ENCODE data around the gene C22orf23. TPM values are rescaled to one million over a fixed set of nuclear protein-coding genes. Genes with fewer than 3 reads are reported as not detected.
"Not testable (repeated sequence)": the region's sequence is repeated elsewhere in the genome, so short reads cannot be mapped to it uniquely, and the experiment has no call there.

Gene C22orf23
- total and polyA plus RNA-seq, 2 experiments from 2014 or later, result 0.80 to 2.5 TPM

- no peaks in the 10 kb centered on the region for H3K4me1 ChIP-seq (ENCODE audit: low read depth)
- no peaks in the 10 kb centered on the region for H3K9me3 ChIP-seq (ENCODE audit: low read depth)
- no peak overlapping the region for H3K4me3 ChIP-seq
- H3K27me3 ChIP-seq, result peaks cover 33% of the 10 kb centered on the region
- H3K27ac ChIP-seq, result no peak overlapping the region
- no peaks in the 10 kb centered on the region for H3K36me3 ChIP-seq
- DNase-seq (ENCODE audit: low read depth in 1 of 2, low spot score in 1 of 2), result no peak
- TF ChIP-seq CTCF (IDR thresholded peaks at IDR 0.05; ENCODE audit: low read depth, low read length), result no peak
Measured at GRCh38 chr22:37981282-37982011, 28.0 kb upstream of the C22orf23 start.

- no peaks in the 10 kb centered on the region for H3K4me1 ChIP-seq (ENCODE audit: low read depth)
- DNase-seq (ENCODE audit: low read depth in 1 of 2, low spot score in 1 of 2), result no peak
- H3K36me3 ChIP-seq, result no peaks in the 10 kb centered on the region
Measured at GRCh38 chr22:37979782-37980181, 26.4 kb upstream of the C22orf23 start.

GRCh38 chr22:37976547-37976946 lies 23.1 kb upstream of the C22orf23 start:
- H3K27me3 ChIP-seq, result no peaks in the 10 kb centered on the region
- H3K4me3 ChIP-seq, result no peak overlapping the region
- no peak for DNase-seq (ENCODE audit: low read depth in 1 of 2, low spot score in 1 of 2)
- H3K4me1 ChIP-seq (ENCODE audit: low read depth), result peaks cover 10% of the 10 kb centered on the region
- no peaks in the 10 kb centered on the region for H3K9me3 ChIP-seq (ENCODE audit: low read depth)
- H3K36me3 ChIP-seq, result no peaks in the 10 kb centered on the region
- no peak for TF ChIP-seq CTCF (IDR thresholded peaks at IDR 0.05; ENCODE audit: low read depth, low read length)
- no peak overlapping the region for H3K27ac ChIP-seq

More at GRCh38 chr22:37979782-37980181, 26.4 kb upstream of the C22orf23 start:
- peaks cover 30% of the 10 kb centered on the region for H3K27me3 ChIP-seq
- no peak overlapping the region for H3K27ac ChIP-seq
- no peaks in the 10 kb centered on the region for H3K9me3 ChIP-seq (ENCODE audit: low read depth)
- TF ChIP-seq CTCF (IDR thresholded peaks at IDR 0.05; ENCODE audit: low read depth, low read length), result no peak
- H3K4me3 ChIP-seq, result no peak overlapping the region

- H3K4me3 ChIP-seq; DNase-seq (ENCODE audit: low read depth in 1 of 2, low spot score in 1 of 2); H3K9me3 ChIP-seq (ENCODE audit: low read depth); H3K27me3 ChIP-seq; H3K27ac ChIP-seq; H3K36me3 ChIP-seq: not testable (repeated sequence)
- peaks cover 10% of the 10 kb centered on the region for H3K4me1 ChIP-seq (ENCODE audit: low read depth)
Measured at GRCh38 chr22:37976022-37976421, 22.6 kb upstream of the C22orf23 start.

- no peak overlapping the region for H3K4me3 ChIP-seq
- no peaks in the 10 kb centered on the region for H3K9me3 ChIP-seq (ENCODE audit: low read depth)
- DNase-seq (ENCODE audit: low read depth in 1 of 2, low spot score in 1 of 2), result no peak
- H3K27ac ChIP-seq, result no peak overlapping the region
- no peak for TF ChIP-seq CTCF (IDR thresholded peaks at IDR 0.05; ENCODE audit: low read depth, low read length)
- H3K27me3 ChIP-seq, result no peaks in the 10 kb centered on the region
- H3K4me1 ChIP-seq (ENCODE audit: low read depth), result peaks cover 10% of the 10 kb centered on the region
- no peaks in the 10 kb centered on the region for H3K36me3 ChIP-seq
Measured at GRCh38 chr22:37975153-37975552, 21.8 kb upstream of the C22orf23 start.

GRCh38 chr22:37973271-37974170 lies 20.1 kb upstream of the C22orf23 start:
- Histone ChIP-seq H3K4me1 (ENCODE audit: low read depth) (peaks cover 10% of the 10 kb centered on the region), H3K27me3 (no peaks in the 10 kb centered on the region), H3K27ac (no peak overlapping the region), H3K9me3 (ENCODE audit: low read depth) (no peaks in the 10 kb centered on the region), H3K36me3 (no peaks in the 10 kb centered on the region), H3K4me3 (no peak overlapping the region)
- no peak for TF ChIP-seq CTCF (IDR thresholded peaks at IDR 0.05; ENCODE audit: low read depth, low read length)
- DNase-seq (ENCODE audit: low read depth in 1 of 2, low spot score in 1 of 2), result no peak

All from cardiac muscle cell (in vitro differentiated cells and primary cell).